ENCODE data around the gene OVCA2.

Gene OVCA2

DNA sequence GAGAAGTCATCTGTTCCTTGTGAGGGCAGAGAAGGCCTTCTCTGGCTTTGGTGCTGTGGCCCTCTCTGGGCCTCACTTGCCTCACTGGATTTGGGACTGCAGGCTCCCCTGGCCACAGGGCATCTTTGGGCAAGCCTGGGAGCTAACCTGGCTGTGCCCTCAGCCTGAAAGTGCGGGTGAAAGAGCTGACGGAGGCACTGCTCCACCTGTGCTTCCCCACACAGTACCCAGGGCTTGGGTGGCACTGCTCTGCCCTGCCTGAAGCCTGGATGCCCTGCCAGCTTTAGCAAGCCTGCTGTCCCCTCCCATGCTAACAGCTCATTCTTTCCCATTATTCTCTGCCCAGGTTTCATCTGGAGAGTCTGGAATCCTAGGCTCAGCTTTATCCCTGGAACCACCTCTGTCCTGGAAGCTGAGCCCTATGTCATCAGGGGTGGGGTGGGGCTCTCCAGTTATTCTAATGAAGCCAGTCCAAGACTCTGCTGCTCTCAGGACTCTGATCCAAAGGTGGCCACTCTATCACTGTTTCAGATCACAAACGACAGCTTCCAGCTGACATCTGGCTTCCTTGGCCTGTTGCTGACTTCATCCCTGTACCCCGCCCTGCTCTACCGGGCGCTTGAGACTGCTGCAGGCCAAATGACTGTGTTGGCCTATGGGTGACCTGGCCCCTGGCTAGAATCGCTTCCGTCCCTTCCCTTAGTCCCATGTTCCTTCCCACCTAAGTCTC lies 42.4 kb downstream of the OVCA2 start:
- TF ChIP-seq TEAD4 (IDR thresholded peaks at IDR 0.05), result no peak
- TF ChIP-seq CREB1 (IDR thresholded peaks at IDR 0.05; ENCODE audit: low read depth), result no peak
- TF ChIP-seq TAF1 (IDR thresholded peaks at IDR 0.05; ENCODE audit: low read depth), result no peak
- no peak for TF ChIP-seq USF1 (IDR thresholded peaks at IDR 0.05)
- no peak for TF ChIP-seq ZBTB7A (IDR thresholded peaks at IDR 0.05; ENCODE audit: low read depth)
- no peak for TF ChIP-seq EGR1 (IDR thresholded peaks at IDR 0.05)
- no peak for TF ChIP-seq YY1 (IDR thresholded peaks at IDR 0.05; ENCODE audit: low read depth)
- no peak for TF ChIP-seq TCF12 (IDR thresholded peaks at IDR 0.05; ENCODE audit: low read depth)
- no peak for TF ChIP-seq FOXM1 (IDR thresholded peaks at IDR 0.05; ENCODE audit: borderline replicate concordance, low read depth)

DNA sequence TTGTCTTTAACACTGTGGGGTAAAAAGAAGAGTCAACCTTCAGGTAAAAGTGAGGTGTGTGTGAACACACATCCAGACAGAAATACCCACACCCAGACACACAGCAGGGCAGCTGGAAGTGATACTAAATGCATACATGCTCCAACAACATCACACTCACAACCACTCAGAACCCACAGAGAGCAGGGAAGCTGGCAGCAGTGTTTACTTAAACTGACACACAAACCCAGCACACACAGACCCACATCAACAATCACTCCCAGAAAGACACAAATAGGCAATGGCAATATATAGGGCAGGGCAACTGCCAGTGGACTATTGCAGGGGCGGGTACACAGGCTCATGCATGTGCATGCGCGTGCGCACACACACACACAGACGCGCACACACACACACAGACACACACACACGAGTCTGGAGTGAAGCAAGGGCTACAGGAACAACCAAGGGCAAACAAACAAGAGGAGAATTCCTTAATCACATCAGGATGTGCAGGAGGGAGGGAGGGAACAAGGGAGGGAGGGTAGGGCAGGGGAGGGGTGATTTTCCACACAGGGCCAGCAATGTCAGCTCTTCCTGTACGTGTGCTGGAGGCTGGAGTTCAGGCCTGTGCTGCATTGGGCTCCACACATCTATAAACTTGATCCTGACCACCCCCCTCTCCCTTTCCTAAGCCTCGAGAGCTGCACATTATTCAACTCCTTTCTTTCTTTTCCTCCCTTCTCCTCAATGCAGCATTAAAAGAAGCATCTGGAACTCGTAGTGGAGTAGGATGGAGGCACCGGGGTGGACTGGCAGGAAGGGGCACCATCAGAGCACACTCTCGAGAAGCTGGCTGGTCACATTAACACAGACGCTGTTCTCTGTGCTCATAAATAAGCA lies 43.2 kb downstream of the OVCA2 start:
- TF ChIP-seq ZBTB7A (IDR thresholded peaks at IDR 0.05; ENCODE audit: low read depth) (no peak), EP300 (IDR thresholded peaks at IDR 0.05; ENCODE audit: borderline replicate concordance) (no peak), RAD21 (IDR thresholded peaks at IDR 0.05; ENCODE audit: low read depth) (no peak), TCF12 (IDR thresholded peaks at IDR 0.05; ENCODE audit: low read depth) (no peak), EGR1 (IDR thresholded peaks at IDR 0.05) (no peak), FOXM1 (IDR thresholded peaks at IDR 0.05; ENCODE audit: borderline replicate concordance, low read depth) (no peak), REST (IDR thresholded peaks at IDR 0.05; ENCODE audit: low read depth) (no peak)

DNA sequence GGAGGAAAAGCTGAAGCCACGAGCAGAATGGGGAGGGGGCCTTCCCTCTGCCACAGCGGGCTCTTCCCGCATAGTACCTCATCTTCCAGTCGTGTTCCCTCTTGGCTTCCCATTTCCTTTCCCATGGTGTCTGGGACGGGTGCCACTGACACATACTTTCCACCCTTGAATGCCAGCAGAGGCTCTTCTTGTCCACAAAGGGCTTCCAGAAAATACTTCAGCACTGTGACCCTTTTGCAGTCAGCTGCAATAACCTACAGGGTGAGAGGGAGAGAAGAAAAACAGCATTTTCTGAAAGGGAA lies 43.8 kb downstream of the OVCA2 start:
- TF ChIP-seq REST (IDR thresholded peaks at IDR 0.05; ENCODE audit: low read depth), result no peak

DNA sequence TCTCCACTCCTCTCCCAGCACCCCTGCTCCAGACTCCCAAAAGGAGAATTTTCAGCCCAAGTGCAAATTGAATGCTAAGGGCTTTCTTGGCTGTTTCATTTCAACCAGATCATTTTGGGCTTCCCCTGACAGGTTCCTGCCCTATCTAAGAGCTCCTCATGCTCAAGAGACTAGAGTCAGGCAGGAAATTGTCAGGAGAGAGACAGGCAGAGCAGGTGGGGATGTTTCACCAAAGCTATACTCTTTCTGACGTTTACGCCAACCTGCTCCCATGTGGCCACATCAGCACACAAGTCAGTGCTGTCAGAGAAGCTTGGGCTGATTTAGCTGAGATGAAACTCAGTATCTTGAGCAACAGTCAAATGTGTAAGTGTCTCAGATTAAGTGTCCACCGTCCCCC lies 44.5 kb downstream of the OVCA2 start:
- TF ChIP-seq RAD21 (IDR thresholded peaks at IDR 0.05; ENCODE audit: low read depth) (no peak), TAF1 (IDR thresholded peaks at IDR 0.05; ENCODE audit: low read depth) (no peak), YY1 (IDR thresholded peaks at IDR 0.05; ENCODE audit: low read depth) (no peak), EGR1 (IDR thresholded peaks at IDR 0.05) (no peak), TEAD4 (IDR thresholded peaks at IDR 0.05) (no peak), TCF12 (IDR thresholded peaks at IDR 0.05; ENCODE audit: low read depth) (no peak), FOXM1 (IDR thresholded peaks at IDR 0.05; ENCODE audit: borderline replicate concordance, low read depth) (no peak)

DNA sequence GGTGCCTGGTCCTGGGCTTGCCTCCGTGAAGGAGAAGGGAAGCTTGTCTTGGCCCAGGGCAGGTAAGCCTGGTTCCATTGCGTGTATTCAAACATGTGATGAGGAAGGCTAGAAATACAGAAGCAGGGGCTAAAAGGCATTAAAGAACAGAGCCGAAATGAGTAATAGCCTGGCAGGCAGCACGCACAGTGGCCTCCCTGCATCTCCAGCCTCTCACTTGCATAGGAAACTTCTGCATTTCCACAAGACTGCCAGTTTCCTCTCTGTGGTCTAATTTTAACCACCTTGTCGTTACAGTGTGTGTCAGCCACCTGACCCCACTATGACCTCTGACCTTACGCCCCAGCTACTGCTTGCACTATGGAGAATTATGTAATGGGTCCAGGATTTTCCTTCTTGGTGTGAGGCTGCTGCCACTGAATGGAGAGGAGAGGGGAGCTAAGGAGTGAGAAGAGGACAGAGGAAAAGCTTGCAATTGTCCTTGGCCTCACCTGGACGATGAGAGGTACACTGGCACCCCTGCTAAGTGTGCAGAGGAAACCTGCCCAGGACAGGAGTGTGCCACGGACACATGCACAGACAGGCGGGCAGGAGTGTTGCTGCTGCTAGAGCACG lies 45.9 kb downstream of the OVCA2 start:
- no peak for TF ChIP-seq YY1 (IDR thresholded peaks at IDR 0.05; ENCODE audit: low read depth)
- no peak for TF ChIP-seq CREB1 (IDR thresholded peaks at IDR 0.05; ENCODE audit: low read depth)
- TF ChIP-seq ZBTB7A (IDR thresholded peaks at IDR 0.05; ENCODE audit: low read depth), result no peak
- TF ChIP-seq EP300 (IDR thresholded peaks at IDR 0.05; ENCODE audit: borderline replicate concordance), result no peak
- TF ChIP-seq EGR1 (IDR thresholded peaks at IDR 0.05), result no peak
- TF ChIP-seq, protein P1, sequence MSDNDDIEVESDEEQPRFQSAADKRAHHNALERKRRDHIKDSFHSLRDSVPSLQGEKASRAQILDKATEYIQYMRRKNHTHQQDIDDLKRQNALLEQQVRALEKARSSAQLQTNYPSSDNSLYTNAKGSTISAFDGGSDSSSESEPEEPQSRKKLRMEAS (IDR thresholded peaks at IDR 0.05), result no peak
- TF ChIP-seq NFIC (IDR thresholded peaks at IDR 0.05), result no peak
- TF ChIP-seq RAD21 (IDR thresholded peaks at IDR 0.05; ENCODE audit: low read depth), result no peak
- TF ChIP-seq TEAD4 (IDR thresholded peaks at IDR 0.05), result no peak
- TF ChIP-seq FOXM1 (IDR thresholded peaks at IDR 0.05; ENCODE audit: borderline replicate concordance, low read depth), result no peak
- TF ChIP-seq REST (IDR thresholded peaks at IDR 0.05; ENCODE audit: low read depth), result no peak
- TF ChIP-seq TCF12 (IDR thresholded peaks at IDR 0.05; ENCODE audit: low read depth), result no peak
- no peak for TF ChIP-seq TAF1 (IDR thresholded peaks at IDR 0.05; ENCODE audit: low read depth)
- no peak for TF ChIP-seq USF1 (IDR thresholded peaks at IDR 0.05)
- TF ChIP-seq CEBPB (IDR thresholded peaks at IDR 0.05), result no peak

Measured in Ishikawa (cell line).